ENCODE measurements around the gene ZPBP.
"Not testable (repeated sequence)": the region's sequence is repeated elsewhere in the genome, so short reads cannot be mapped to it uniquely, and the experiment has no call there.

GRCh38 chr7:50041165-50041564 is 51.9 kb downstream of the ZPBP start:
- not testable (repeated sequence) for TF ChIP-seq CTCF (IDR thresholded peaks at IDR 0.05; ENCODE audit: insufficient read depth, low read depth, low read length); EZH2 (IDR thresholded peaks at IDR 0.05; ENCODE audit: insufficient read depth, low read length)
